LNCaP clone FGC (cell line): ENCODE results near the gene TAF11.
"Not testable (repeated sequence)": the region's sequence is repeated elsewhere in the genome, so short reads cannot be mapped to it uniquely, and the experiment has no call there.

Source experiments
- DNase-seq: peaks from one replicate; pipeline ENCODE4 v3.0.0-alpha.2; 2011; ENCODE audit warnings: low read depth
- H3K4me3 ChIP-seq: 2 replicates; pipeline ENCODE4 v1.5.1; 2011; ENCODE audit warnings: mild to moderate bottlenecking, low read depth, low read length, control low read depth
- TF ChIP-seq, protein P1 (sequence below): IDR thresholded peaks from 2 replicates; pipeline ENCODE4 v1.5.1; 2012; ENCODE audit warnings: mild to moderate bottlenecking; ENCODE audit not compliant: control insufficient read depth, insufficient read depth; ENCODE audit errors: extremely low read depth

TAF11 gene

DNA sequence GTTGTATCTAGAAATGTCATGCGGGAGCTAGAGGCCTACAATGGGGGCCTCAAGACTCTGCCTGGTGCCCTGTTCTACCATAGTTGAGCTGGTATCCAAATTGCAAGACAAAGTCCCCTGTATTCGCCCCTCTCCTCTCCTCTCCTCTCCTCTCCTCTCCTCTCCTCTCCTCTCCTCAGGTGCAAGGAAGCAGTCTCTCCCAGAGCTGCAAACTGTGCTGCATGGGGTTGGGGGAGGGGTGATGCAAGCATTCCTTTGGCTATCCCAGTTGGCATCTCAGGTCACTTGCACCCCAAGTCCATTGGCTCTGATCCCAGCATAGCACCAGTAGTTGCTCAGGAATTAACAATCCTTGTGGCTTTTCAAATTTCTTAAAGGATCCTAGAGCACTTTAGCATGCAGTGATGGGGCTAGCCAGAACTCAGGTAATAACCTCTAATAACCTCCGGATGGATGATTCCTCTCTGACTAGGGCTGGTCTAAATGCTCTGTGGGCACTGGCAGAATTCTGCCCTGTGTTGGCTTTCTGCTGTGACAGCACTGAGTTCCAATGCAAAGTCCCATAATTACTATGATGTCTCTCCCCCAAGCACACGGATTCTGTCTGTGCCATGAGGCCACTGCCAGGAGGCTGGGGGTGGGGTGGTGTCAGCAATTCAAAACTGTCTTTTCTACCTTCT, 35.3 kb downstream of the TAF11 start:
- H3K4me3 ChIP-seq: no peak overlapping the region
- no peak for DNase-seq
- TF ChIP-seq, protein P1, sequence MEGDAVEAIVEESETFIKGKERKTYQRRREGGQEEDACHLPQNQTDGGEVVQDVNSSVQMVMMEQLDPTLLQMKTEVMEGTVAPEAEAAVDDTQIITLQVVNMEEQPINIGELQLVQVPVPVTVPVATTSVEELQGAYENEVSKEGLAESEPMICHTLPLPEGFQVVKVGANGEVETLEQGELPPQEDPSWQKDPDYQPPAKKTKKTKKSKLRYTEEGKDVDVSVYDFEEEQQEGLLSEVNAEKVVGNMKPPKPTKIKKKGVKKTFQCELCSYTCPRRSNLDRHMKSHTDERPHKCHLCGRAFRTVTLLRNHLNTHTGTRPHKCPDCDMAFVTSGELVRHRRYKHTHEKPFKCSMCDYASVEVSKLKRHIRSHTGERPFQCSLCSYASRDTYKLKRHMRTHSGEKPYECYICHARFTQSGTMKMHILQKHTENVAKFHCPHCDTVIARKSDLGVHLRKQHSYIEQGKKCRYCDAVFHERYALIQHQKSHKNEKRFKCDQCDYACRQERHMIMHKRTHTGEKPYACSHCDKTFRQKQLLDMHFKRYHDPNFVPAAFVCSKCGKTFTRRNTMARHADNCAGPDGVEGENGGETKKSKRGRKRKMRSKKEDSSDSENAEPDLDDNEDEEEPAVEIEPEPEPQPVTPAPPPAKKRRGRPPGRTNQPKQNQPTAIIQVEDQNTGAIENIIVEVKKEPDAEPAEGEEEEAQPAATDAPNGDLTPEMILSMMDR: no peak

DNA sequence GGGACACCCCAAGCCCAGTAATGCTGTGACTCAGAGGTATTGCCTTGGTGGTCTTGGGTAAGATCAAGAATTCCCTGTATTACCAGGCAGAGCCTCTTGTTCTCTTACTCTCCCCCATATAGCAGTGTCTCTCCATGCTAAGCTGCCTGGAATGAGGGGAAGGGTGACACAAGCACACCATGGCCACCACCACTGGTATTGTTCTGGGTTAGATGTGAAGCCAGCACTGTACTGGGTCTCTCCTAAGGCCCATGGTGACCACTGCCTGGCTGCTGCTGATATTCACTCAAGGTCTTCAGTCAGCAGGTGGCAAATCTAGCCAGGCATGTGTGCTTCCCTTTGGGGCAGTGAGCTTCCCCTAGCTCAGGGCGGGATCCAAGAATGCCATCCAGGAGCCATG, 36.5 kb downstream of the TAF11 start:
- no peak overlapping the region for H3K4me3 ChIP-seq
- TF ChIP-seq, protein P1: no peak
- DNase-seq: no peak

DNA sequence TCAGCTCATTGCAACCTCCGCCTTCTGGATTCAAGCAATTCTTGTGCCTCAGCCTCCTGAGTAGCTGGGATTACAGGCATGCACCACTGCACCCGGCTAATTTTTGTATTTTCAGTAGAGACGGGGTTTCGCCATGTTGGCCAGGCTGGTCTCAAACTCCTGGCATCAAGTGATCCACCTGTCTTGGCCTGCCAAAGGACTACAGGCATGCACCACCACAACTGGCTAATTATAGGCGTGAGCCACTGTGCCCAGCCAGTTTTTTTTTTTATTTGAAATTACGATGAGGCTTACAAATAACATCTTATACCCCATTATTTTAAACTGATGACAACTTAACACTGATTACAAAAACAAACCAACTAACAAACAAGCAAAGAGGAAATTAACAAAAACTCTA, 38.8 kb downstream of the TAF11 start:
- not testable (repeated sequence) for H3K4me3 ChIP-seq, DNase-seq

DNA sequence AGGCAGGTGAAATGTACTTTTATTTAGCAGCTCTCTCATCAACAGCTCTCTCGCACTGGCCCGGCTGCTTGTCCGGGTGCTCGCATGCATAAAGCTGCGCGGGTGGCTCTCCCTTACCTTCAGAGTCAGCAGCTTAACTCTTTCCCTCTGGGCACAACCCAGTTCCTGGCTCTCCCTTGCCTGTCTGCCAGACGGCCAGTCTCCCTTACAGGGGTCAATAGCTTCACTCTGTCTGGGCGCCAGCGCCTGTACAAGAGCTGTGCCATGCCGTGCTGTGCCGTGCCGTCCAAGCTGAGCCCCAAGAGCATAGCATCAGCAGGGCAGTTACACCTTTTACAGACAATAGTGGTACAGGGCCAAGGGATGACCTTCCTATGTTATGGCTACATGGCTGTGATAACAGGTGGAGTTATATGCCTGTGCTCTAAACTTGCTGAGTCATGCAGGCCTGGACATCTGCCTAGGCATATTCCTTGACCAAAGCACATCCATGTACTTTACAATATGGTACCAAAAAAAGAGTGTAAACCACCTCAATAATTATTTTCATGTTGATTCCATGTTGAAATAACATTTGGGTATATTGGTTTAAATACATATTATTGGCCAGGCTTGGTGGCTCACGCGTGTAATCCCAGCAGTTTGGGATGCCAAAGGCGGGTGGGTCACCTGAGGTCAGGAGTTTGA, 48.0 kb downstream of the TAF11 start:
- DNase-seq: peak; percentile 6
- H3K4me3 ChIP-seq: no peak overlapping the region
- TF ChIP-seq, protein P1: no peak

DNA sequence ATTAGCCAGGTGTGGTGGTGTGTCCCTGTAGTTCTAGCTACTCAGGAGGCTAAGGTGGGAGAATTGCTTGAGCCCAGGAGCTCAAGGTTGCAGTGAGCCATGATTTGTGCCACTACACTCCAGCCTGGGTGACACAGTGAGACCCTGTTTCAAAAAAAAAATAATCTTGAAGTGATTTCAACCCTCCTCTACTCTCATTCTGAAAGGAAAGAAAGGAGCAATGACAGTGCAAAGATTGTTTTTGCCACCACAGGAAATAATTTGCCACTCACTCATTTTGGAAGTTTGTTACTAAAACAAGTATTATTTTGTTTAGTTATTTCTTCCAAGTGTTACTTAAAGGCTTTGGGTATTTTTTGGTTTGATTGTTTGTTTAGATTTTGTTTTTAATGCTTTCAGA, 50.3 kb downstream of the TAF11 start:
- no peak for DNase-seq
- H3K4me3 ChIP-seq: no peak overlapping the region
- TF ChIP-seq, protein P1: no peak

DNA sequence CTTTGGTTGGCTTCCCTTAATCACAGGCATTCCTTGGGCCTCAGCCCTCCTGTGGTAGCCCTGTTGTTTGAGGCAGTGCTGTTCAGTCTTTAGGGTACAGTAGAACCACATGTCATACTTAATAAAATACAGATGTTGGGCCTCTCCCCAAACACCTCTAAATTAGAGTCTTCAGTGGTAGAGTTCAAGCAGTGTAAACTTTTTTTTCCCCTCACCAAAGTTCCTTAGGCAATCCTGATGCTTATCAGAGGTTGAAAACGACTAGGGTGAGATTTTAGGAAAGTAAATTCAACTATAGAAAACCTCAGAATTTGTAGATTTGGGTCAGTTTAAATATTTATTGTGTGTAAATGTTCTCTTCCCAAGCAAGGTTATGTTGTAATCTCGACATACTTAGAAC, 51.4 kb downstream of the TAF11 start:
- TF ChIP-seq, protein P1: no peak
- no peak overlapping the region for H3K4me3 ChIP-seq
- no peak for DNase-seq

DNA sequence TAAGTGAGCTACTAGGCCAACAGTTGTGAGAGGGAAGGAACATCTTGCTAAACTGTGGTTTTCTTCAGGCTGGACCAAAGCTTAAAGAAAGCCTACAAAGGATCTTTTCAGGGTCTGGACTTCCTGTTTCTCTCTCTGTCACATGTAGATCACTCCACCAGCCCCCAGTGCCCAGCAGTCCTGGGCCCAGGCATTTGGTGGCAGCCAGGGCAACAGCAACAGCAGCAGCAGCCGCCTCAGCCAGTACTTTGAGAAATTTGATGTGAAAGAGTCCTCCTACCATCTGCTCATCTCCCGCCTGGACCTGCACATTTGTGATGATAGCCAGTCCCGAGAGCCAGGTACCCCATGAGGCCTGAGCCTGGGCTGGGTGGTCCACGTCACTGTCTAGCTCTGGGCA, 51.8 kb downstream of the TAF11 start:
- TF ChIP-seq, protein P1: no peak
- no peak for DNase-seq
- H3K4me3 ChIP-seq: no peak overlapping the region
